ENCODE measurements around the gene INSM2. TPM values are rescaled to one million over a fixed set of nuclear protein-coding genes. Genes with fewer than 3 reads are reported as not detected.

INSM2 gene
- total and polyA plus RNA-seq, 2 of the 13 experiments (the other 11 are each of a cell fraction or from before 2014, with no cell fraction given), result not detected

GRCh38 chr14:35533357-35534207, at the start of gene INSM2 (continued):
- TF ChIP-seq ZNF646 (CRISPR knock-in tag; IDR thresholded peaks at IDR 0.05) (peak; percentile 77), PBX2 (CRISPR knock-in tag; IDR thresholded peaks at IDR 0.05) (no peak), MED13 (CRISPR knock-in tag; IDR thresholded peaks at IDR 0.05) (0 out of 2 replicates have a peak, but pooled peaks have one; percentile 54), ZNF143 (CRISPR knock-in tag; IDR thresholded peaks at IDR 0.05) (peak; percentile 51; the same call in 1 of the 2 replicates), ZBTB14 (CRISPR knock-in tag; IDR thresholded peaks at IDR 0.05) (peak; percentile 76), MATR3 (CRISPR knock-in tag; IDR thresholded peaks at IDR 0.05) (no peak), HMGXB3 (CRISPR knock-in tag; IDR thresholded peaks at IDR 0.05; ENCODE audit: borderline replicate concordance) (0 out of 2 replicates have a peak, but pooled peaks have one; percentile 15), RAD21 (CRISPR knock-in tag; IDR thresholded peaks at IDR 0.05) (peak; percentile 38), THAP11 (CRISPR knock-in tag; IDR thresholded peaks at IDR 0.05) (no peak), ZBTB10 (CRISPR knock-in tag; IDR thresholded peaks at IDR 0.05; ENCODE audit: borderline replicate concordance) (no peak; the same call in 1 of the 2 replicates), PAX8 (CRISPR knock-in tag; IDR thresholded peaks at IDR 0.05; ENCODE audit: borderline replicate concordance) (peak; percentile 93; the same call in 1 of the 2 replicates)

All from HepG2 (cell line).